Measurements from ENCODE around the gene GSN.

The GSN gene

DNA sequence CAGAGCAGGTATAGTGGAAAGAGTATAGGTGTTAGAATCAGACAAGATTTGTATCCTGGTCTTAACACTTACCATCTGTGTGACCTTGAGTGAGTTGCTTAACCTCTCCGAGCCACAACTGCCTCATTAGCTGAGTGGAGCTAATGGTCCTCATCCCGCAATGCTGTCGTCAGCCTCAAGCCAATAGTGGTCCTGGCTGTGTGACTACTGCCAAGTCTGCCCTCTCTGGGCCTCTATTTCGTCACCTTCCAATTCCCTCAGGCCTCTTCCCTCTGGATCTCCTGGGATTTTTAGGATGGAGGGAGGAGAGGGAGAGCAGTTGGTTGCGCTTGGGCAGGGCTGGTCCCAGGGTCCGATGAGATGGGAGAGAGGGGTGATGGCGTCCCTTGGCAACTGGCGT is 60.5 kb downstream of the GSN start:
- TF ChIP-seq MYC (IDR thresholded peaks at IDR 0.05; ENCODE audit: low read depth, low read length) = no peak
- TF ChIP-seq, protein P1, sequence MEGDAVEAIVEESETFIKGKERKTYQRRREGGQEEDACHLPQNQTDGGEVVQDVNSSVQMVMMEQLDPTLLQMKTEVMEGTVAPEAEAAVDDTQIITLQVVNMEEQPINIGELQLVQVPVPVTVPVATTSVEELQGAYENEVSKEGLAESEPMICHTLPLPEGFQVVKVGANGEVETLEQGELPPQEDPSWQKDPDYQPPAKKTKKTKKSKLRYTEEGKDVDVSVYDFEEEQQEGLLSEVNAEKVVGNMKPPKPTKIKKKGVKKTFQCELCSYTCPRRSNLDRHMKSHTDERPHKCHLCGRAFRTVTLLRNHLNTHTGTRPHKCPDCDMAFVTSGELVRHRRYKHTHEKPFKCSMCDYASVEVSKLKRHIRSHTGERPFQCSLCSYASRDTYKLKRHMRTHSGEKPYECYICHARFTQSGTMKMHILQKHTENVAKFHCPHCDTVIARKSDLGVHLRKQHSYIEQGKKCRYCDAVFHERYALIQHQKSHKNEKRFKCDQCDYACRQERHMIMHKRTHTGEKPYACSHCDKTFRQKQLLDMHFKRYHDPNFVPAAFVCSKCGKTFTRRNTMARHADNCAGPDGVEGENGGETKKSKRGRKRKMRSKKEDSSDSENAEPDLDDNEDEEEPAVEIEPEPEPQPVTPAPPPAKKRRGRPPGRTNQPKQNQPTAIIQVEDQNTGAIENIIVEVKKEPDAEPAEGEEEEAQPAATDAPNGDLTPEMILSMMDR (IDR thresholded peaks at IDR 0.05; ENCODE audit: low read depth, low read length) = no peak
- DNase-seq (ENCODE audit: low read depth) = no peak
- H3K4me3 ChIP-seq (ENCODE audit: low read depth, low read length) = no peak overlapping the region

DNA sequence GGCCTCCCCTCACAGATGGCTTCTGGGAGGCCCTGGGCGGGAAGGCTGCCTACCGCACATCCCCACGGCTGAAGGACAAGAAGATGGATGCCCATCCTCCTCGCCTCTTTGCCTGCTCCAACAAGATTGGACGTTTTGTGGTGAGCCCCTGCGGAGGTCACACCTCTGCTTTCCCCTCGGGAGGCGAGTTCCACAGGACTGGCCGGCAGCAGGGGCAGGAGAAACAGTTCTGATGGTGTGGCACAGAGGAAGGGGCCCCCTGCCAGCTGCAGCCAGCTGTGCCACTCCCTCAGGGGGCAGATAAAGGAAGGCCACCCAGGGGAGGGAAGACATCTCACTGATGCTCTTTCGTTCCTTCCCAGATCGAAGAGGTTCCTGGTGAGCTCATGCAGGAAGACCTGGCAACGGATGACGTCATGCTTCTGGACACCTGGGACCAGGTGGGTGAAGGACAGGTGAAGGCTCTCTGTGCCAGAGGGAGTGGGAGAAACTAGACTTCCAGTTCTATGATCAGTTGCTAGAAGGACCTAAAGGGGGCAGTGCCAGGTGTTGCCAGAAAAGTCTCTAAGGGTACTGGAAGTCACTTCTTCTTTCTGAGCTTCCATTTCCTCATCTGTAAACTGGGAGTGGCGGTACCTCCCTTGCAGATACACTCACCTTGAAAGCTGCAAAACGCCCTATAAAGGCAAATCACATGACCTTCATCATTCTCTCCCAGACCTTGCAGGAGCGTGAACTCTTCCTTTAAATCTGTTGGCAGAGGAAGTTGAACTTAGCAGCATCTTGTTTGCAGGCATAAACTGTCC is 61.1 kb downstream of the GSN start:
- no peak for DNase-seq (ENCODE audit: low read depth)
- no peak overlapping the region for H3K4me3 ChIP-seq (ENCODE audit: low read depth, low read length)
- TF ChIP-seq, protein P1 (IDR thresholded peaks at IDR 0.05; ENCODE audit: low read depth, low read length) = no peak
- TF ChIP-seq, protein P2, sequence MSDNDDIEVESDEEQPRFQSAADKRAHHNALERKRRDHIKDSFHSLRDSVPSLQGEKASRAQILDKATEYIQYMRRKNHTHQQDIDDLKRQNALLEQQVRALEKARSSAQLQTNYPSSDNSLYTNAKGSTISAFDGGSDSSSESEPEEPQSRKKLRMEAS (IDR thresholded peaks at IDR 0.05; ENCODE audit: low read depth, low read length) = no peak
- no peak for TF ChIP-seq MYC (IDR thresholded peaks at IDR 0.05; ENCODE audit: low read depth, low read length)

DNA sequence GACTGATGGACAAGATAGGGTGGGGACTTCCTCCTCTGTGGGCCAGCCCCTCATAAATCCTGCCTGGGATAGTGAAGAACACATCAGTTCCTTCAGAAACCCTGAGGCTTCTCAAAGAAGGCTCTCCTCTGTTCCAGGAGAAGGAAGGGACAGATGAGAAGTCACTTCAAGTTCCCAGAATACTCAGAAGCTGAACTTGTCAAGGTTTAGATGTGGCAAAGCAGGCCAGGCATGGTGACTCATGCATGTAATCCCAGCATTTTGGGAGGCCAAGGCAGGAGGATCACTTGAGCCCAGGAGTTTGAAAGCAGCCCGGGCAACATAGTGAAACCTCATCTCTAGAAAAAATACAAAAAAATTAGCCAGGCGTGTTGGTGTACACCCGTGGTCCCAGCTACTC is 63.6 kb downstream of the GSN start:
- TF ChIP-seq POLR2A (IDR thresholded peaks at IDR 0.05; ENCODE audit: extremely low read depth, insufficient read length) (no peak), MYC (IDR thresholded peaks at IDR 0.05; ENCODE audit: low read depth, low read length) (no peak)
- TF ChIP-seq, protein P2 (IDR thresholded peaks at IDR 0.05; ENCODE audit: low read depth, low read length) = no peak
- TF ChIP-seq, protein P1 (IDR thresholded peaks at IDR 0.05; ENCODE audit: low read depth, low read length) = no peak
- H3K4me3 ChIP-seq (ENCODE audit: low read depth, low read length) = no peak overlapping the region
- no peak for DNase-seq (ENCODE audit: low read depth)

DNA sequence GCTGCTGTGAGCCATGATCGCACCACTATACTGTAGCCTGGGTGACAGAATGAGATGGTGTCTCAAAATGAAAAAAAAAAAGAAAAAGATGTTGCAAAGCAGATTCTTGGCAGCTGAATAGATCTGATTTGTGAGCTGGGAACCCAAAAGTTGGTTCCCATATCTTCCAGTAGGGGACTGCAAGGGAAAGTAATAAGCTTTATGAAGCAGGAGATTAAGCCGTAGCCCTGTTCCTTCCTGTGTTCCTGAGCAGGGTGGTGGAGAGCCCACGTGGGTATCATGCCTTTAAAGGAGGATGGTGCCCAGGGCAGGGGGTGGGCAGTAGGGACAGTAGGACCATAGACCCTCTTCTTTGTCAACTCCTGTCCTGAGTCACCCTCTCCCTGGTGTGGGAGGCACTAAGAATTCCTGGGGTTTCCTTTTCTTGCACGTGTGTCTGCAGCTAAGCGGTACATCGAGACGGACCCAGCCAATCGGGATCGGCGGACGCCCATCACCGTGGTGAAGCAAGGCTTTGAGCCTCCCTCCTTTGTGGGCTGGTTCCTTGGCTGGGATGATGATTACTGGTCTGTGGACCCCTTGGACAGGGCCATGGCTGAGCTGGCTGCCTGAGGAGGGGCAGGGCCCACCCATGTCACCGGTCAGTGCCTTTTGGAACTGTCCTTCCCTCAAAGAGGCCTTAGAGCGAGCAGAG is 64.2 kb downstream of the GSN start:
- H3K4me3 ChIP-seq (ENCODE audit: low read depth, low read length) = no peak overlapping the region
- DNase-seq (ENCODE audit: low read depth) = no peak
- TF ChIP-seq POLR2A (IDR thresholded peaks at IDR 0.05; ENCODE audit: extremely low read depth, insufficient read length) (no peak), MYC (IDR thresholded peaks at IDR 0.05; ENCODE audit: low read depth, low read length) (no peak)
- TF ChIP-seq, protein P1 (IDR thresholded peaks at IDR 0.05; ENCODE audit: low read depth, low read length) = no peak
- TF ChIP-seq, protein P2 (IDR thresholded peaks at IDR 0.05; ENCODE audit: low read depth, low read length) = no peak

DNA sequence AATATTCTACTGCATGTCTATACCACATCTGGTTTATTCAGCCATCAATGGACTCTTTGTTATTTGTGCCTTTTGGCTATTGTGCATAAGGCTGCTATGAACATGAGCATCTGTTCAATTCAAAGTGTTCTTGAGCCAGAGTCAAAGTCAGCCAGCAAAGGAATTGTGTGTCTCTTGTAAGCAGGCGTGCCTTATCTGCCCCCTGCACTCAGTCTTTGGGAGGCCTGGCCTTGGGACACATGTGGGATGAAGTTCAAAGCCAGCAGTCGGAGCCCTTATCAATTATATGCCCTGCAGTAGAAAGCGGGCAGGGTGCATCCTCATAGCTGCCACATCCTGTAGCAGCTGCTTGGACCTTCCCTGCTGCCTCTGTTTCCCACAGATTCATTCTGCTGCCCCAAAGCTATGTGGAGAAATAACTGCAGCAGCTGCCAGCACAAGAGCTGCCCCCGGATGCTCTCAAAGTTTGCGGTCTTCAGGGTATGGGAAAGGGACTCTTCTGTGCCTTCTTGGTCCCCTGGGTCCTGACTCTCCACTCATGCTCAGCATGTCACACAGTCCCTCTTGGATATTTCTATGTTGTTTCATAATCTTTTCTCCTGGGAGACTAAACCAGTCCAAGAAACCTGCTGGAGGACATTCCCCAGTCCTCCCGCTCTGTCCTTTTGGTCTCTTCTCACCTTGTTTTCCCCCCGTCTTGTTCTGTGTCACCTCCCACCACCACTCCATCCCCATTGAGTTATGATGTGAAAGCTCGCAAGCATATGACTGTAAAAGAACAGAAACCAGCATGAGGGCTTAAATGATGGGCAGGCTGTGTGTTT is 66.2 kb downstream of the GSN start:
- DNase-seq (ENCODE audit: low read depth) = no peak
- TF ChIP-seq, protein P2 (IDR thresholded peaks at IDR 0.05; ENCODE audit: low read depth, low read length) = no peak
- TF ChIP-seq MYC (IDR thresholded peaks at IDR 0.05; ENCODE audit: low read depth, low read length) = no peak
- TF ChIP-seq POLR2A (IDR thresholded peaks at IDR 0.05; ENCODE audit: extremely low read depth, insufficient read length) = no peak
- TF ChIP-seq, protein P1 (IDR thresholded peaks at IDR 0.05; ENCODE audit: low read depth, low read length) = no peak
- no peak overlapping the region for H3K4me3 ChIP-seq (ENCODE audit: low read depth, low read length)
